Liver (tissue), 9 donors: Measurements from ENCODE around the gene GHR. TPM values are rescaled to one million over a fixed set of nuclear protein-coding genes. Genes with fewer than 3 reads are reported as not detected.

ENCODE experiments used
- DNase-seq: peaks from one replicate; pipeline ENCODE4 v3.0.0-alpha.2; 2017; ENCODE audit warnings: low spot score
- H3K27ac ChIP-seq, 2 donors: one replicate each; pipeline ENCODE4 v1.7.0; 2013; ENCODE audit warnings: inconsistent platforms in 2 of 2, low read length in 2 of 2, control low read depth in 1 of 2, low read depth in 1 of 2, mild to moderate bottlenecking in 1 of 2
- H3K27me3 ChIP-seq, 4 donors: one replicate each; pipeline versions ENCODE4 v1.6.1 to v1.7.0; 2013; ENCODE audit warnings: low read length in 3 of 4, inconsistent platforms in 1 of 4, mild to moderate bottlenecking in 1 of 4, moderate library complexity in 1 of 4; ENCODE audit not compliant: control insufficient read depth in 4 of 4, insufficient read depth in 4 of 4
- H3K36me3 ChIP-seq, 4 donors: one replicate each; pipeline versions ENCODE4 v1.6.1 to v1.7.0; 2013; ENCODE audit warnings: low read length in 3 of 4, mild to moderate bottlenecking in 3 of 4, low read depth in 1 of 4, moderate library complexity in 1 of 4; ENCODE audit not compliant: control insufficient read depth in 4 of 4, insufficient read depth in 3 of 4
- H3K4me1 ChIP-seq, 4 donors: one replicate each; pipeline versions ENCODE4 v1.6.1 to v1.7.0; 2013; ENCODE audit warnings: low read length in 3 of 4, mild to moderate bottlenecking in 3 of 4, moderate library complexity in 1 of 4; ENCODE audit not compliant: control insufficient read depth in 4 of 4, insufficient read depth in 4 of 4
- H3K4me3 ChIP-seq, 3 donors: one replicate each; pipeline versions ENCODE4 v1.6.1 to v1.7.0; 2013; ENCODE audit warnings: low read length in 3 of 3, control low read depth in 1 of 3, low read depth in 1 of 3, mild to moderate bottlenecking in 1 of 3
- H3K9ac ChIP-seq, 2 donors: one replicate each; pipeline ENCODE4 v1.7.0; 2013; ENCODE audit warnings: low read length in 2 of 2, mild to moderate bottlenecking in 2 of 2, moderate library complexity in 2 of 2, control low read depth in 1 of 2, low read depth in 1 of 2
- H3K9me3 ChIP-seq, 4 donors: one replicate each; pipeline versions ENCODE4 v1.6.1 to v1.7.0; 2013; ENCODE audit warnings: low read length in 3 of 4; ENCODE audit not compliant: control insufficient read depth in 4 of 4
- FOXA1 ChIP-seq: IDR thresholded peaks from 2 replicates; pipeline ENCODE4 v1.6.1; 2016; ENCODE audit warnings: antibody characterized with exemption
- FOXA2 ChIP-seq: IDR thresholded peaks from 2 replicates; pipeline ENCODE4 v1.6.1; 2016; ENCODE audit warnings: antibody characterized with exemption
- GABPA ChIP-seq, 2 donors: IDR thresholded peaks in 1 of 2; conservative IDR thresholded peaks in 1 of 2; 2 replicates each; pipeline ENCODE4 v1.6.1; 2016; ENCODE audit warnings: antibody characterized with exemption in 2 of 2, mild to moderate bottlenecking in 1 of 2, moderate library complexity in 1 of 2
- HNF4A ChIP-seq, 2 donors: conservative IDR thresholded peaks; 2 replicates each; pipeline ENCODE4 v1.6.1; 2016; ENCODE audit warnings: antibody characterized with exemption in 2 of 2, mild to moderate bottlenecking in 2 of 2
- HNF4G ChIP-seq: IDR thresholded peaks from 2 replicates; pipeline ENCODE4 v1.6.1; 2016; ENCODE audit warnings: antibody characterized with exemption
- JUND ChIP-seq, 2 donors: IDR thresholded peaks; 2 replicates each; pipeline ENCODE4 v1.6.1; 2016; ENCODE audit warnings: antibody characterized with exemption in 2 of 2
- NR2F2 ChIP-seq: IDR thresholded peaks from 2 replicates; pipeline ENCODE4 v1.6.1; 2016; ENCODE audit warnings: antibody characterized with exemption
- RAD21 ChIP-seq, 2 donors: IDR thresholded peaks; 2 replicates each; pipeline ENCODE4 v1.6.1; 2016; ENCODE audit warnings: antibody characterized with exemption in 2 of 2, mild to moderate bottlenecking in 2 of 2
- RXRA ChIP-seq, 2 donors: IDR thresholded peaks; 2 replicates each; pipeline ENCODE4 v1.6.1; 2017 to 2018; ENCODE audit warnings: antibody characterized with exemption in 2 of 2, mild to moderate bottlenecking in 1 of 2
- SP1 ChIP-seq: IDR thresholded peaks from 2 replicates; pipeline ENCODE4 v1.6.1; 2018; ENCODE audit warnings: antibody characterized with exemption, mild to moderate bottlenecking
- TAF1 ChIP-seq: conservative IDR thresholded peaks from 2 replicates; pipeline ENCODE4 v1.6.1; 2016; ENCODE audit warnings: antibody characterized with exemption, mild to moderate bottlenecking
- YY1 ChIP-seq: IDR thresholded peaks from 2 replicates; pipeline ENCODE4 v1.6.1; 2016; ENCODE audit warnings: antibody characterized with exemption, mild to moderate bottlenecking
- WGBS: extraction: QIAGEN DNeasy Blood & Tissue Kit; methylation state at CpG from one replicate; pipeline ENCODE4 v1.1.7; 2013; 5-methylcytosine and 5-hydroxymethylcytosine counted together
- polyA plus RNA-seq, 2 donors: library from polyadenylated mRNA; stranded (reverse) in 1 of 2; unstranded in 1 of 2; fragments of 200-250 nt in 1 of 2; fragments of >200 nt in 1 of 2; fragmentation: Nextera tagmentation in 1 of 2; extraction: Ambion mirVana in 1 of 2; gene quantifications; one replicate each; pipeline versions ENCODE4 v1.2.1 to v1.2.3, GENCODE V29; 2013 to 2015
- total RNA-seq, 2 donors: library from RNA; depleted of rRNA; stranded (reverse); fragments of >200 nt; gene quantifications; one replicate each; pipeline ENCODE4 v1.2.3, GENCODE V29; 2014
- TF ChIP-seq, protein P1 (sequence below): IDR thresholded peaks from 2 replicates; pipeline ENCODE4 v1.6.1; 2016; ENCODE audit warnings: antibody characterized with exemption
- TF ChIP-seq, protein P2 (sequence below): IDR thresholded peaks from 2 replicates; pipeline ENCODE4 v1.6.1; 2016; ENCODE audit warnings: antibody characterized with exemption
- TF ChIP-seq, protein P3 (sequence below): IDR thresholded peaks from 2 replicates; pipeline ENCODE4 v1.6.1; 2016; ENCODE audit warnings: antibody characterized with exemption
- TF ChIP-seq, protein P4 (sequence below): IDR thresholded peaks from 2 replicates; pipeline ENCODE4 v1.6.1; 2016; ENCODE audit warnings: antibody characterized with exemption, mild to moderate bottlenecking
- donor health status: healthy.
- donor health status: healthy.
- donor health status: healthy.
- donor health status: healthy.
- donor health status: healthy.

Gene GHR
- total and polyA plus RNA-seq, 4 donors, result 6.6 to 104 (median 20.9) TPM

DNA sequence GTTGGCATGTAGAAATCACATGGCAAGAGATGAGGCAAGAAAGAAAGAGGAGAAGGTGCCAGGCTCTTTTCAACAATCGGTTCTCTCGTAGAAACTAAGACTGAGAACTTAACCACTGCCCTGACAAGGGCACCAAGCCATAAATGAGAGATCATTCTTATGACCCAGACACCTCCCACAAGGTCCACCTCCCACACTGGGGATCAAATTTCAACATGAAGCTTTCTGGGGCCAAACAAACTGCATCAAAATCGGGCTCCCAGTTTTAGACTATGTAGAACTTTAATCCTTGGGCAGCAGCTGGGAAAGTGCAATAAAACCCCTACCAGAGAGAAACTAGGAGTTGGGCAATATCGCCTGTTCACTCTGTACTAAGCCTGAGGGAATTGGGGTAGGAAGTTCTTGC, 183.2 kb downstream of the GHR start:
- TF ChIP-seq RAD21 (IDR thresholded peaks at IDR 0.05) (peak; percentile 54 to 64), RXRA (IDR thresholded peaks at IDR 0.05) (peak; percentile 74 to 88), GABPA (IDR thresholded peaks at IDR 0.05 in 1 of 2, conservative IDR thresholded peaks at IDR 0.05 in 1 of 2) (no peak), HNF4G (peak; percentile 75), YY1 (peak; percentile 76), FOXA1 (no peak), FOXA2 (peak; percentile 34), NR2F2 (peak; percentile 16), HNF4A (conservative IDR thresholded peaks at IDR 0.05) (peak; percentile 95 to 96), SP1 (peak; percentile 87), JUND (IDR thresholded peaks at IDR 0.05) (peak; percentile 64 to 91)
- TF ChIP-seq, protein P1, sequence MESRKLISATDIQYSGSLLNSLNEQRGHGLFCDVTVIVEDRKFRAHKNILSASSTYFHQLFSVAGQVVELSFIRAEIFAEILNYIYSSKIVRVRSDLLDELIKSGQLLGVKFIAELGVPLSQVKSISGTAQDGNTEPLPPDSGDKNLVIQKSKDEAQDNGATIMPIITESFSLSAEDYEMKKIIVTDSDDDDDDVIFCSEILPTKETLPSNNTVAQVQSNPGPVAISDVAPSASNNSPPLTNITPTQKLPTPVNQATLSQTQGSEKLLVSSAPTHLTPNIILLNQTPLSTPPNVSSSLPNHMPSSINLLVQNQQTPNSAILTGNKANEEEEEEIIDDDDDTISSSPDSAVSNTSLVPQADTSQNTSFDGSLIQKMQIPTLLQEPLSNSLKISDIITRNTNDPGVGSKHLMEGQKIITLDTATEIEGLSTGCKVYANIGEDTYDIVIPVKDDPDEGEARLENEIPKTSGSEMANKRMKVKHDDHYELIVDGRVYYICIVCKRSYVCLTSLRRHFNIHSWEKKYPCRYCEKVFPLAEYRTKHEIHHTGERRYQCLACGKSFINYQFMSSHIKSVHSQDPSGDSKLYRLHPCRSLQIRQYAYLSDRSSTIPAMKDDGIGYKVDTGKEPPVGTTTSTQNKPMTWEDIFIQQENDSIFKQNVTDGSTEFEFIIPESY, result peak; percentile 71
- TF ChIP-seq, protein P2, sequence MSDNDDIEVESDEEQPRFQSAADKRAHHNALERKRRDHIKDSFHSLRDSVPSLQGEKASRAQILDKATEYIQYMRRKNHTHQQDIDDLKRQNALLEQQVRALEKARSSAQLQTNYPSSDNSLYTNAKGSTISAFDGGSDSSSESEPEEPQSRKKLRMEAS, result peak; percentile 67
- TF ChIP-seq, protein P3, sequence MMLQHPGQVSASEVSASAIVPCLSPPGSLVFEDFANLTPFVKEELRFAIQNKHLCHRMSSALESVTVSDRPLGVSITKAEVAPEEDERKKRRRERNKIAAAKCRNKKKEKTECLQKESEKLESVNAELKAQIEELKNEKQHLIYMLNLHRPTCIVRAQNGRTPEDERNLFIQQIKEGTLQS, result no peak
- TF ChIP-seq, protein P4, sequence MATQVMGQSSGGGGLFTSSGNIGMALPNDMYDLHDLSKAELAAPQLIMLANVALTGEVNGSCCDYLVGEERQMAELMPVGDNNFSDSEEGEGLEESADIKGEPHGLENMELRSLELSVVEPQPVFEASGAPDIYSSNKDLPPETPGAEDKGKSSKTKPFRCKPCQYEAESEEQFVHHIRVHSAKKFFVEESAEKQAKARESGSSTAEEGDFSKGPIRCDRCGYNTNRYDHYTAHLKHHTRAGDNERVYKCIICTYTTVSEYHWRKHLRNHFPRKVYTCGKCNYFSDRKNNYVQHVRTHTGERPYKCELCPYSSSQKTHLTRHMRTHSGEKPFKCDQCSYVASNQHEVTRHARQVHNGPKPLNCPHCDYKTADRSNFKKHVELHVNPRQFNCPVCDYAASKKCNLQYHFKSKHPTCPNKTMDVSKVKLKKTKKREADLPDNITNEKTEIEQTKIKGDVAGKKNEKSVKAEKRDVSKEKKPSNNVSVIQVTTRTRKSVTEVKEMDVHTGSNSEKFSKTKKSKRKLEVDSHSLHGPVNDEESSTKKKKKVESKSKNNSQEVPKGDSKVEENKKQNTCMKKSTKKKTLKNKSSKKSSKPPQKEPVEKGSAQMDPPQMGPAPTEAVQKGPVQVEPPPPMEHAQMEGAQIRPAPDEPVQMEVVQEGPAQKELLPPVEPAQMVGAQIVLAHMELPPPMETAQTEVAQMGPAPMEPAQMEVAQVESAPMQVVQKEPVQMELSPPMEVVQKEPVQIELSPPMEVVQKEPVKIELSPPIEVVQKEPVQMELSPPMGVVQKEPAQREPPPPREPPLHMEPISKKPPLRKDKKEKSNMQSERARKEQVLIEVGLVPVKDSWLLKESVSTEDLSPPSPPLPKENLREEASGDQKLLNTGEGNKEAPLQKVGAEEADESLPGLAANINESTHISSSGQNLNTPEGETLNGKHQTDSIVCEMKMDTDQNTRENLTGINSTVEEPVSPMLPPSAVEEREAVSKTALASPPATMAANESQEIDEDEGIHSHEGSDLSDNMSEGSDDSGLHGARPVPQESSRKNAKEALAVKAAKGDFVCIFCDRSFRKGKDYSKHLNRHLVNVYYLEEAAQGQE, result peak; percentile 66
- peaks cover 13 to 63% (median 48%) of the 10 kb centered on the region in 4 donors for H3K4me1 ChIP-seq
- no peaks in the 10 kb centered on the region for H3K27me3 ChIP-seq
- H3K4me3 ChIP-seq, result no peak overlapping the region
- H3K36me3 ChIP-seq, result no peaks in the 10 kb centered on the region
- H3K9me3 ChIP-seq, result no peaks in the 10 kb centered on the region
- peak overlapping the region in 1 of 2 donors; percentile 75 for H3K9ac ChIP-seq
- DNase-seq, result no peak
- peak overlapping the region; percentile 72 to 73 for H3K27ac ChIP-seq
- 42% methylated on average over 4 of the region's 4 CpGs for WGBS

- no peak overlapping the region for H3K4me3 ChIP-seq
- no peak for TF ChIP-seq NR2F2
- TF ChIP-seq, protein P2, result peak; percentile 65
- TF ChIP-seq FOXA2, result peak; percentile 90
- TF ChIP-seq TAF1, result no peak
- TF ChIP-seq JUND (IDR thresholded peaks at IDR 0.05), result peak in 1 of 2 donors; percentile 8
- TF ChIP-seq HNF4G, result no peak
- peak; percentile 46 for TF ChIP-seq YY1
- TF ChIP-seq FOXA1, result peak; percentile 73
- no peak for TF ChIP-seq GABPA (IDR thresholded peaks at IDR 0.05 in 1 of 2, conservative IDR thresholded peaks at IDR 0.05 in 1 of 2)
- TF ChIP-seq HNF4A (conservative IDR thresholded peaks at IDR 0.05), result peak; percentile 15 to 58
- TF ChIP-seq, protein P3, result no peak
- TF ChIP-seq, protein P1, result no peak
- peak; percentile 7 to 29 for TF ChIP-seq RAD21 (IDR thresholded peaks at IDR 0.05)
- TF ChIP-seq, protein P4, result no peak
- peak; percentile 15 for TF ChIP-seq SP1
- TF ChIP-seq RXRA (IDR thresholded peaks at IDR 0.05), result peak; percentile 45 to 55
- peak overlapping the region in 1 of 2 donors; percentile 16 for H3K27ac ChIP-seq
- no peaks in the 10 kb centered on the region for H3K9me3 ChIP-seq
- no peaks in the 10 kb centered on the region for H3K36me3 ChIP-seq
- H3K9ac ChIP-seq, result no peak overlapping the region
- no peaks in the 10 kb centered on the region for H3K27me3 ChIP-seq
- 32% methylated on average over 1 of the region's 1 CpG for WGBS
- peaks cover 6 to 49% (median 21%) of the 10 kb centered on the region in 4 donors for H3K4me1 ChIP-seq
- DNase-seq, result no peak
These were observed 188.2 kb downstream of the GHR start for GRCh38 chr5:42611437-42611836.
